ENCODE measurements around the gene LRSAM1. TPM values are rescaled to one million over a fixed set of nuclear protein-coding genes. Genes with fewer than 3 reads are reported as not detected.

LRSAM1 gene
- total RNA-seq, 1 donor from 2014 or later, result 27.5 TPM

DNA sequence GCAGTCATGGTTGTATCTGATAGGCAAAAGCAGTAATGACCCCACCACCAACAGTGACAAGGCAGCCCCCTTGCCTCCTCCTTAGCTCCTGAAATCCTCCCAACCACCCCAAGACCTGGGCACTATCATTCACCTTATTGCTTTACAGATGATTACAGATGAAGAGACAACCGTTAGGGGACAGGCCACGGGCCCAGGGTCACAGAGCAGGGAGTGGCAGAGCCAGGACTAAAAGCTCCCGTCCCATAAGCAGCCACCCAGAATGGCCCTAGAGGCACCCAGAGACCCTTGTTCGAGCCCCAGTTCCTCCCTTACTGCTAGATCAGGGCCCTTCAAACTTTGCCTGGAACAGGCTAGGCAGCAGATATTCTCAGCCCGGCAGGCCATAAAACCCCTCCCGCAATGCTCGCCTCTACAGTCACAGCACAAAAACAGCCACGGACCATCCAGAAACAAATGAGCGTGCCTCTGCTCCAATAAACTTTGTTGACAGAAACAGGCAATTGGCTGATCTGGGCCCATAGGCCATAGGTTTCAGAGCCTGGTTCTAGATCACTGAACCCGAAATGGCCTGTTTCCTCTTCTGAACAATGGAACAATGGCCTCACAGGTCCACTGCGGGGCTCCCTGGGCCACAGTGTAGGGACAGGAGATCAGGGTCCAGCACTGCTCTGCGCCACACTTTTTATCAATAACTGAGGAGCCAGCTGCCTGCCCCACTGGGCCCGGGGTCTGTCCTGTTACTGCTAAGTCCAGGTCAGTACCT, 67.0 kb downstream of the LRSAM1 start:
- peaks cover 2% of the 10 kb centered on the region for H3K9me3 Mint-ChIP-seq (ENCODE audit: low read depth)
- peaks cover 59% of the 10 kb centered on the region for H3K4me1 Mint-ChIP-seq (ENCODE audit: low read depth)
- no peak for DNase-seq (ENCODE audit: low spot score)
- H3K36me3 Mint-ChIP-seq (ENCODE audit: low read depth), result peaks cover 24% of the 10 kb centered on the region
- H3K27ac Mint-ChIP-seq (ENCODE audit: unreplicated experiment), result peak overlapping the region; percentile 96
- H3K4me3 Mint-ChIP-seq (ENCODE audit: unreplicated experiment), result no peak overlapping the region
- no peaks in the 10 kb centered on the region for H3K27me3 Mint-ChIP-seq (ENCODE audit: low read depth)
- TF ChIP-seq, protein P1, sequence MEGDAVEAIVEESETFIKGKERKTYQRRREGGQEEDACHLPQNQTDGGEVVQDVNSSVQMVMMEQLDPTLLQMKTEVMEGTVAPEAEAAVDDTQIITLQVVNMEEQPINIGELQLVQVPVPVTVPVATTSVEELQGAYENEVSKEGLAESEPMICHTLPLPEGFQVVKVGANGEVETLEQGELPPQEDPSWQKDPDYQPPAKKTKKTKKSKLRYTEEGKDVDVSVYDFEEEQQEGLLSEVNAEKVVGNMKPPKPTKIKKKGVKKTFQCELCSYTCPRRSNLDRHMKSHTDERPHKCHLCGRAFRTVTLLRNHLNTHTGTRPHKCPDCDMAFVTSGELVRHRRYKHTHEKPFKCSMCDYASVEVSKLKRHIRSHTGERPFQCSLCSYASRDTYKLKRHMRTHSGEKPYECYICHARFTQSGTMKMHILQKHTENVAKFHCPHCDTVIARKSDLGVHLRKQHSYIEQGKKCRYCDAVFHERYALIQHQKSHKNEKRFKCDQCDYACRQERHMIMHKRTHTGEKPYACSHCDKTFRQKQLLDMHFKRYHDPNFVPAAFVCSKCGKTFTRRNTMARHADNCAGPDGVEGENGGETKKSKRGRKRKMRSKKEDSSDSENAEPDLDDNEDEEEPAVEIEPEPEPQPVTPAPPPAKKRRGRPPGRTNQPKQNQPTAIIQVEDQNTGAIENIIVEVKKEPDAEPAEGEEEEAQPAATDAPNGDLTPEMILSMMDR (IDR thresholded peaks at IDR 0.05), result no peak

DNA sequence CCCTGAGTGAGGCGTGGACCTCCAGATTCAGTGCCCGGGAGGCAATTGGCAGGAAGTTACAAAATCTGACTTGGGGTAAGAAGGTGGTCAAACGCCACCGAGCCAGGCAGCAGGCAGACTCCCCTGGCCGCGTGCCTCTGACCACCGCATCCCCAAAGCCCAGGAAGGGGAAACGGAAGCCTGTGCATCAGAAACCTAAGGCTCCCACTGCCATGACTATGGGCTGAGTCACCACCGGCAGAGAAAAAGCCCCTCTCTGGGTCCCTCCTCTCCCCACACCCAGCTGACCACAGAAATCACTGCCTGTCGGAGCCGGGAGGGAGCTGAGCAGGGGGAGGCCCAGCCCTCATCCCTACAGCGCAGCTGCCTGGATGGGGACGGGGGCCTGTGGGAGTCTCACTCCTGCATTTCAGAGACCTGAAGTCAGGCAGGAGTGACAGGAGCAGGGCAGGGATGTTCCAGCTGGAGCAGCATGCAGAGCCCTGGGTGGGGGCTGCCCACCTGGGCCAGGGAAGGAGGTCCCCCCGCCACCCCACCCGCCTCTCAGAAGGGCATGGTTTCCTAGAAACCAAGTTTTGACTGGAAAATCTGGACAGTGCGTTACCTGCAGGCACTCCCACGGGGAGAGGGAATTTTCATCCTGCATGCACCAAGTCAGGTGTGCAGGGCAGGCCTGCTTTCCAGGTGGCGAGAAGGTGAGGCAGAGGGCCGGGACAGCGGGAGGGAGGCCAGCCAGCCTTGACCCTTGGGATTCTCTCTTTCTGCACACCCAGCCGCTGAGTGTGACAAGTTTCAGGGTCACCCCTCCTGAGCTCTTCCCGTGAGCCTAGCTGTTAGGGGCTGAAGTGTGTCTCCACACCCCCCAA, 68.2 kb downstream of the LRSAM1 start:
- Mint-ChIP-seq H3K27ac (ENCODE audit: unreplicated experiment) (peak overlapping the region; percentile 96), H3K4me3 (ENCODE audit: unreplicated experiment) (peak overlapping the region; percentile 47), H3K36me3 (ENCODE audit: low read depth) (peaks cover 28% of the 10 kb centered on the region)

DNA sequence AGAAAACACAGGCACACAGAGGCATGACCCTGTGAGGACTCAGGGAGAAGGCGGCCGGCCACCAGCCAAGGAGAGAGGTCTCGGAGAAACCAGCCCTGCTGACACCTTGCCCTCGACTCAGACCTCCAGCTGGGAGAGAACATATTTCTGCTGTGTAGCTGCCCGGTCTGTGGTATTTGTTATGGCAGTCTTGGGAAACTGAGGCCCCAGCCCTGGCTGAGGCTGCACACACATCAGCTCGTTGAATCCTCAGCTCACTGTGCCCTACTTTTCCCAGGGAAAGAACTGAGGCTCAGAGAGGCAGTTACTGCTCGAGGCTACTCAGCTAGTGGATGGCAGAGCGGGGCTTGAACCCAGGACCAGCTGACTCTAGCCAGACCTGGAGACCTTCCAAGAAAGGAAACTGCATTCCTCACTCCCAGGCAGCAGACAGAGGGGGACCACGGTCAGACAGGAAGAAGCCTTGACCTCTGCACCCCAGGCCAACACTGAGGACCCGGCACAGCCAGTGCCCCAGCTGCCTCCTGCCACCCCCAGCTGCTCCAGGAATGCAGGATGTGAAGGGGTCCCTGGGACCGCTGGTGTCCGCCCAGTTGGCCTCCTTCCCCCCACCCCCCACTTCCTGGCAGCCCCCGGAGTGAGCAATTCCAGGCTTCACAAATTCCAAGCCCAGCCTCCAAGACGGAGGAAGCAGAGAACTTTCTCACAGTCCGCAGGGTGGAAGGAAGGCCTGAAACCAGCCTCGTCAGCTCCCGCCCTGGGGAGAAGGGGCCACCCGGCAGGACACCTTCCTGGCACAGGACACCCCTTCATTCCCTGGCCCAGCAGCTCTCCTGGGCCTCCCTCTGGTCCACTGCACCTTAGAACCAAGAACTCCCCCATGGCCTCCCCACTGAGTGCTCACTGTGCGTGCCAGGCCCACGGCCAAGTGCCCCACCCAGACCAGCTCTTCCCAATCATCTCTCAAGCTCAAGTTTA, 69.9 kb downstream of the LRSAM1 start:
- Mint-ChIP-seq H3K4me3 (ENCODE audit: unreplicated experiment) (peak overlapping the region; percentile 41), H3K36me3 (ENCODE audit: low read depth) (peaks cover 36% of the 10 kb centered on the region), H3K4me1 (ENCODE audit: low read depth) (peaks cover 82% of the 10 kb centered on the region)

More for the DNA sequence above, 68.2 kb downstream of the LRSAM1 start:
- TF ChIP-seq, protein P1 (IDR thresholded peaks at IDR 0.05), result no peak
- H3K4me1 Mint-ChIP-seq (ENCODE audit: low read depth), result peaks cover 69% of the 10 kb centered on the region
- DNase-seq (ENCODE audit: low spot score), result no peak
- H3K9me3 Mint-ChIP-seq (ENCODE audit: low read depth), result peaks cover 2% of the 10 kb centered on the region
- H3K27me3 Mint-ChIP-seq (ENCODE audit: low read depth), result no peaks in the 10 kb centered on the region

DNA sequence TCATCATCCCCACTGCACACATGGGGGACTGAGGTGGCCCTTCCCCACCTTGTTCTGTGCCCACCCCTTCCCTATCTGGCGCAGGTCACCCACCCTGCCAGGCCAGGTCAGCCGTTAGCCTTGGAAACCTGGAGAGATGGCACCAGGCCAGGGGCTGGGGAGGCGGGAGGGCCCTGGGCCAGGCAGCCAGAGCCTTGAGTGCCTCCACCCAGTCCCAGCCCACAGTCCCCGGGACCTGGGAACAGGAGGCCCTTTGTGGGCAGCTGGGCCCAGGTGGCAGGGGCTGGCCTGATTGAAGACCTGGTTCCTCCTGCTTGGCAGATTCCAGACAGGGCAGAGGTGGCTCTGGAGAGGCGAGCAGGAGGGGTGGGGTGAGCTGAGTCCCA, 70.6 kb downstream of the LRSAM1 start:
- Mint-ChIP-seq H3K27me3 (ENCODE audit: low read depth) (no peaks in the 10 kb centered on the region), H3K4me1 (ENCODE audit: low read depth) (peaks cover 85% of the 10 kb centered on the region), H3K36me3 (ENCODE audit: low read depth) (peaks cover 37% of the 10 kb centered on the region), H3K4me3 (ENCODE audit: unreplicated experiment) (peak overlapping the region; percentile 8), H3K27ac (ENCODE audit: unreplicated experiment) (peak overlapping the region; percentile 96), H3K9me3 (ENCODE audit: low read depth) (peaks cover 4% of the 10 kb centered on the region)
- TF ChIP-seq, protein P1 (IDR thresholded peaks at IDR 0.05), result no peak
- DNase-seq (ENCODE audit: low spot score), result no peak

More for the DNA sequence above, 69.9 kb downstream of the LRSAM1 start:
- TF ChIP-seq, protein P1 (IDR thresholded peaks at IDR 0.05), result no peak
- DNase-seq (ENCODE audit: low spot score), result no peak
- H3K9me3 Mint-ChIP-seq (ENCODE audit: low read depth), result peaks cover 2% of the 10 kb centered on the region
- no peaks in the 10 kb centered on the region for H3K27me3 Mint-ChIP-seq (ENCODE audit: low read depth)
- peak overlapping the region; percentile 96 for H3K27ac Mint-ChIP-seq (ENCODE audit: unreplicated experiment)

Measured in chondrocyte (in vitro differentiated cells).